ENCODE data around the gene XKR3.

Gene XKR3

GRCh38 chr22:16845465-16845864, 20.3 kb upstream of the XKR3 start:
- in situ Hi-C loops (cut with MboI; ENCODE audit: low sequenced_read_pairs, unreplicated experiment), result no loop called here
- no peak for TF ChIP-seq CTCF (IDR thresholded peaks at IDR 0.05; ENCODE audit: borderline replicate concordance, control extremely low read depth, extremely low read depth, insufficient read depth, missing control alignments)

GRCh38 chr22:16844529-16844928, 19.3 kb upstream of the XKR3 start:
- in situ Hi-C loops (cut with MboI; ENCODE audit: low sequenced_read_pairs, unreplicated experiment), result no loop called here
- TF ChIP-seq CTCF (IDR thresholded peaks at IDR 0.05; ENCODE audit: borderline replicate concordance, control extremely low read depth, extremely low read depth, insufficient read depth, missing control alignments), result no peak
- no peak for DNase-seq (ENCODE audit: low spot score)

More at GRCh38 chr22:16845465-16845864, 20.3 kb upstream of the XKR3 start:
- DNase-seq (ENCODE audit: low spot score), result no peak

- no peak for TF ChIP-seq CTCF (IDR thresholded peaks at IDR 0.05; ENCODE audit: borderline replicate concordance, control extremely low read depth, extremely low read depth, insufficient read depth, missing control alignments)
- in situ Hi-C loops (cut with MboI; ENCODE audit: low sequenced_read_pairs, unreplicated experiment), result no loop called here
- no peak for DNase-seq (ENCODE audit: low spot score)
These were observed 12.9 kb upstream of the XKR3 start for GRCh38 chr22:16838073-16838472.

GRCh38 chr22:16834971-16835370, 9.8 kb upstream of the XKR3 start:
- TF ChIP-seq CTCF (IDR thresholded peaks at IDR 0.05; ENCODE audit: borderline replicate concordance, control extremely low read depth, extremely low read depth, insufficient read depth, missing control alignments), result no peak
- in situ Hi-C loops (cut with MboI; ENCODE audit: low sequenced_read_pairs, unreplicated experiment), result no loop called here
- DNase-seq (ENCODE audit: low spot score), result no peak

GRCh38 chr22:16831257-16831656, 6.0 kb upstream of the XKR3 start:
- TF ChIP-seq CTCF (IDR thresholded peaks at IDR 0.05; ENCODE audit: borderline replicate concordance, control extremely low read depth, extremely low read depth, insufficient read depth, missing control alignments), result no peak
- DNase-seq (ENCODE audit: low spot score), result no peak
- in situ Hi-C loops (cut with MboI; ENCODE audit: low sequenced_read_pairs, unreplicated experiment), result no loop called here

GRCh38 chr22:16829985-16830384, 4.8 kb upstream of the XKR3 start:
- no peak for TF ChIP-seq CTCF (IDR thresholded peaks at IDR 0.05; ENCODE audit: borderline replicate concordance, control extremely low read depth, extremely low read depth, insufficient read depth, missing control alignments)
- DNase-seq (ENCODE audit: low spot score), result no peak
- in situ Hi-C loops (cut with MboI; ENCODE audit: low sequenced_read_pairs, unreplicated experiment), result no loop called here

GRCh38 chr22:16828876-16829275, 3.7 kb upstream of the XKR3 start:
- no peak for TF ChIP-seq CTCF (IDR thresholded peaks at IDR 0.05; ENCODE audit: borderline replicate concordance, control extremely low read depth, extremely low read depth, insufficient read depth, missing control alignments)
- no peak for DNase-seq (ENCODE audit: low spot score)
- in situ Hi-C loops (cut with MboI; ENCODE audit: low sequenced_read_pairs, unreplicated experiment), result no loop called here

Measured in GM13976 (cell line).